PFSK-1 (cell line): Measurements from ENCODE around the gene IGF2BP3.

Experiments
- FOXP2 ChIP-seq: optimal IDR thresholded peaks from 2 replicates; pipeline ENCODE3; 2011; ENCODE audit warnings: borderline replicate concordance, control low read depth, inconsistent platforms; ENCODE audit not compliant: insufficient read depth; ENCODE audit errors: extremely low read length, extremely low read depth
- POLR2AphosphoS5 ChIP-seq: IDR thresholded peaks from 2 replicates; pipeline ENCODE4 v1.6.1; 2012; ENCODE audit warnings: low read depth, mild to moderate bottlenecking, control low read depth, low read length, moderate library complexity
- SIN3A ChIP-seq: IDR thresholded peaks from 2 replicates; pipeline ENCODE4 v1.6.1; 2012; ENCODE audit warnings: mild to moderate bottlenecking, low read length, moderate library complexity, borderline replicate concordance; ENCODE audit not compliant: insufficient read depth
- TAF1 ChIP-seq: IDR thresholded peaks from 2 replicates; pipeline ENCODE4 v1.6.1; 2012; ENCODE audit warnings: low read length, control low read depth, borderline replicate concordance; ENCODE audit not compliant: insufficient read depth
- TF ChIP-seq, protein P1 (sequence below), 2 experiments: IDR thresholded peaks; 2 replicates each; pipeline versions ENCODE4 v1.6.1 to v1.8.0; 2011 to 2012; ENCODE audit warnings: low read depth in 2 of 2, low read length in 2 of 2, control low read depth in 1 of 2, inconsistent platforms in 1 of 2, mild to moderate bottlenecking in 1 of 2, moderate library complexity in 1 of 2; ENCODE audit not compliant: insufficient read depth in 1 of 2

DNA sequence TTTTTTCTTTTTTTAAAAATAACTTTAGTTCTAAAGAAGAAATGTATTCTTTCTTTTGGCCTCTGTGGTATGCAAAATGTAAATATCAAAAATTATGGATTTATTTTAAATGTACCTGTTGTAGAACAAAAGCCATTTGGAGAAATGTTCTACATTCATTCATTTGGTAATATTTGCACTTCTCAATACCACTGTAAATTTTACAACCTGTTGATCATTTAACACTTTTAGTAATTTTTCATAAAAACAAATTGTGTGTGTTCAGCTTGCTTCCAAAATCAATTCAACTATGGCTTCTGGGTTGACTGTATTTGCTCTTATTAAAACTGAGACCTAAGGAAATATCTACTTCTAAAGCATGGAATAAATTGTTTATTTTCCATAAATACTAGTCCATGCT lies 2.3 kb upstream of the IGF2BP3 start:
- TF ChIP-seq POLR2AphosphoS5, result no peak
- TF ChIP-seq SIN3A, result no peak
- TF ChIP-seq TAF1, result no peak
- TF ChIP-seq, protein P1, sequence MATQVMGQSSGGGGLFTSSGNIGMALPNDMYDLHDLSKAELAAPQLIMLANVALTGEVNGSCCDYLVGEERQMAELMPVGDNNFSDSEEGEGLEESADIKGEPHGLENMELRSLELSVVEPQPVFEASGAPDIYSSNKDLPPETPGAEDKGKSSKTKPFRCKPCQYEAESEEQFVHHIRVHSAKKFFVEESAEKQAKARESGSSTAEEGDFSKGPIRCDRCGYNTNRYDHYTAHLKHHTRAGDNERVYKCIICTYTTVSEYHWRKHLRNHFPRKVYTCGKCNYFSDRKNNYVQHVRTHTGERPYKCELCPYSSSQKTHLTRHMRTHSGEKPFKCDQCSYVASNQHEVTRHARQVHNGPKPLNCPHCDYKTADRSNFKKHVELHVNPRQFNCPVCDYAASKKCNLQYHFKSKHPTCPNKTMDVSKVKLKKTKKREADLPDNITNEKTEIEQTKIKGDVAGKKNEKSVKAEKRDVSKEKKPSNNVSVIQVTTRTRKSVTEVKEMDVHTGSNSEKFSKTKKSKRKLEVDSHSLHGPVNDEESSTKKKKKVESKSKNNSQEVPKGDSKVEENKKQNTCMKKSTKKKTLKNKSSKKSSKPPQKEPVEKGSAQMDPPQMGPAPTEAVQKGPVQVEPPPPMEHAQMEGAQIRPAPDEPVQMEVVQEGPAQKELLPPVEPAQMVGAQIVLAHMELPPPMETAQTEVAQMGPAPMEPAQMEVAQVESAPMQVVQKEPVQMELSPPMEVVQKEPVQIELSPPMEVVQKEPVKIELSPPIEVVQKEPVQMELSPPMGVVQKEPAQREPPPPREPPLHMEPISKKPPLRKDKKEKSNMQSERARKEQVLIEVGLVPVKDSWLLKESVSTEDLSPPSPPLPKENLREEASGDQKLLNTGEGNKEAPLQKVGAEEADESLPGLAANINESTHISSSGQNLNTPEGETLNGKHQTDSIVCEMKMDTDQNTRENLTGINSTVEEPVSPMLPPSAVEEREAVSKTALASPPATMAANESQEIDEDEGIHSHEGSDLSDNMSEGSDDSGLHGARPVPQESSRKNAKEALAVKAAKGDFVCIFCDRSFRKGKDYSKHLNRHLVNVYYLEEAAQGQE (IDR thresholded peaks at IDR 0.05; ENCODE audit: insufficient read depth in 1 of 2, low read depth in 2 of 2, low read length in 2 of 2), result no peak
- TF ChIP-seq FOXP2, result no peak
